Keratinocyte (primary cell): ENCODE data around the gene PIP4K2C. TPM values are rescaled to one million over a fixed set of nuclear protein-coding genes. Genes with fewer than 3 reads are reported as not detected.

Experiments
- DNase-seq: peaks from one replicate; pipeline ENCODE4 v3.0.0-alpha.2; 2011; ENCODE audit warnings: low read depth, missing footprints, low spot score
- FAIRE-seq: peaks from 2 replicates; lab custom pipeline; 2011; peaks lifted over from hg19 to GRCh38; lab: Jason Lieb, UNC
- H2AFZ ChIP-seq: 2 replicates; pipeline ENCODE4 v1.6.0; 2012; ENCODE audit warnings: low read length, control low read depth, inconsistent platforms; ENCODE audit not compliant: control insufficient read depth
- H3K27ac ChIP-seq: 2 replicates; pipeline ENCODE4 v1.5.1; 2011; ENCODE audit warnings: low read length; ENCODE audit not compliant: control insufficient read depth, insufficient read depth
- H3K27me3 ChIP-seq: 3 replicates; pipeline ENCODE4 v1.6.0; 2011; ENCODE audit warnings: low read length; ENCODE audit not compliant: control insufficient read depth, insufficient read depth; ENCODE audit errors: extremely low read depth
- H3K36me3 ChIP-seq, 2 experiments: 2 replicates in 1 of 2; 3 replicates in 1 of 2; pipeline ENCODE4 v1.5.1; 2011; ENCODE audit warnings: low read length in 2 of 2, mild to moderate bottlenecking in 1 of 2; ENCODE audit not compliant: control insufficient read depth in 2 of 2, insufficient read depth in 2 of 2; ENCODE audit errors: extremely low read depth in 1 of 2
- H3K4me1 ChIP-seq: 3 replicates; pipeline ENCODE4 v1.5.1; 2011; ENCODE audit warnings: low read length; ENCODE audit not compliant: control insufficient read depth, insufficient read depth; ENCODE audit errors: extremely low read depth
- H3K4me2 ChIP-seq: 3 replicates; pipeline ENCODE4 v1.6.0; 2011; ENCODE audit warnings: low read depth, low read length; ENCODE audit not compliant: control insufficient read depth, insufficient read depth; ENCODE audit errors: extremely low read depth
- H3K4me3 ChIP-seq, 3 experiments: fragments of 200-600 bp in 1 of 3; sonication (generic) in 1 of 3; 2 replicates in 2 of 3; 3 replicates in 1 of 3; pipeline ENCODE4 v1.5.1; 2011 to 2016; ENCODE audit warnings: low read length in 3 of 3, mild to moderate bottlenecking in 3 of 3, control low read depth in 2 of 3, inconsistent platforms in 1 of 3, low read depth in 1 of 3, mixed read lengths in 1 of 3, mixed run types in 1 of 3, moderate library complexity in 1 of 3; ENCODE audit not compliant: control insufficient read depth in 2 of 3, insufficient read depth in 2 of 3; ENCODE audit errors: extremely low read depth in 1 of 3
- H3K79me2 ChIP-seq: 2 replicates; pipeline ENCODE4 v1.6.0; 2012; ENCODE audit warnings: low read length; ENCODE audit not compliant: control insufficient read depth, insufficient read depth
- H3K9ac ChIP-seq: 3 replicates; pipeline ENCODE4 v1.6.0; 2011; ENCODE audit warnings: low read length; ENCODE audit not compliant: control insufficient read depth, insufficient read depth; ENCODE audit errors: extremely low read depth
- H3K9me1 ChIP-seq: 3 replicates; pipeline ENCODE4 v1.6.0; 2011; ENCODE audit warnings: low read length; ENCODE audit not compliant: control insufficient read depth, insufficient read depth; ENCODE audit errors: extremely low read depth
- H3K9me3 ChIP-seq: 2 replicates; pipeline ENCODE4 v1.5.1; 2012; ENCODE audit warnings: low read depth, low read length; ENCODE audit not compliant: control insufficient read depth
- H4K20me1 ChIP-seq: 3 replicates; pipeline ENCODE4 v1.6.0; 2011; ENCODE audit warnings: low read length; ENCODE audit not compliant: control insufficient read depth, insufficient read depth; ENCODE audit errors: extremely low read depth
- EZH2 ChIP-seq: IDR thresholded peaks from one replicate; pipeline ENCODE4 v1.6.1; 2012; ENCODE audit warnings: inconsistent platforms, mild to moderate bottlenecking, low read length, moderate library complexity
- dilution Hi-C: fragments of 300-500 bp; cut with MboI; formaldehyde crosslinking; loops from one replicate; pipeline ENCODE4 v1.7.0; 2020; ENCODE audit warnings: low sequenced_read_pairs; ENCODE audit not compliant: extremely low pct_ligation_motif_present
- polyA plus RNA-seq, 5 experiments: library from polyadenylated mRNA; depleted of rRNA in 3 of 5; stranded (reverse) in 3 of 5; stranded (forward) in 1 of 5; unstranded in 1 of 5; fragments of >200 nt; gene quantifications; 1 replicate in 1 of 5; 2 replicates in 3 of 5; 3 replicates in 1 of 5; pipeline versions ENCODE4 v1.2.1 to v1.2.3, GENCODE V29; 2011 to 2012; ENCODE audit warnings: missing spikeins in 2 of 5, low read depth in 1 of 5, low replicate concordance in 1 of 5
- TF ChIP-seq, protein P1 (sequence below), 3 experiments: IDR thresholded peaks in 1 of 3; conservative IDR thresholded peaks in 1 of 3; optimal IDR thresholded peaks in 1 of 3; 2 replicates in 2 of 3; 3 replicates in 1 of 3; pipeline versions ENCODE3 to v1.5.1; 2011; ENCODE audit warnings: low read length in 3 of 3, mild to moderate bottlenecking in 3 of 3, moderate library complexity in 2 of 3, control low read depth in 1 of 3, inconsistent platforms in 1 of 3; ENCODE audit not compliant: insufficient read depth in 2 of 3; ENCODE audit errors: extremely low read depth in 1 of 3

The PIP4K2C gene
- polyA plus RNA-seq, 1 donor (not counting 4 experiments of a cell fraction or from before 2014, with no cell fraction given): 93.6 TPM

DNA sequence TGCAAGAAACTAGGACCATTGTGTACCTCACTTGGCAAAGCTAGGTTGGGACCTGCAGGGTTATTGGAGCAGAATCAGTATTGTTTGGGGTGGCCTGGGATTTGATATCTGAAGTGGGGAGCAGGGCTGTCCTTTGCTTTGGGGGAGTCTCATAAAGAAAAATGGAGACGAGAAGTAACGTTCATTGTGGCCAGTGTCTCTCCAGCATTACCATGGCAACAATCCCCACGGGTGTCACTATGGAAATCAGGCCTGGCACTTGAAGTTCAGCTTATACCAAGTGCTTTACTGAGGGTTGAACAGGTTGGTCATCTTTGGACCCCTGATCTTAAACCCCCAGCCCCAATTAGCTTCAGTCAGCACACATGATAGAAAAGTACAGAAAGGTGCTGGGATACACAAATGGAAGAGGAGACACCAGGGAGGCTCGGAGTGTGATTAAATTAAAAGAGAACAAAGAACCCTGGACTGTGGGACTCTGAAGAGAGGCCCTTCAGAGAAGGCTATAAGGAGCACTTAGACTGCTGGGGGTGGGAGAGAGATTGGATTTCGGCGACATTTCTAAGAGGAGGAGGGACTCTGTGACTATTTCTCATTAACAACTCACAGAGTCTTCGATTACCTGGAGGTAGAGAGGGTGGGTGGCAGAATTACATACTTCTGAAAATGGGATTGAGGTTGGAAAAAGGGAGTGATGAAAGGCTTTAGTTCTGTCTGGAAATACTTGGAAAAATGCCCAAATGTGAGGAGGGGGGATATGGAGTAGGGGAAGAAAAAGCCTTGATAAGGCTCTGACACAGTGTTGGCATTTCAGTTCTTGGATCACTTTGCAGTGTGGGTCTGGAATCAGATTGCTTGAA, 37.4 kb upstream of the PIP4K2C start:
- Histone ChIP-seq H2AFZ (no peak overlapping the region), H3K4me2 (no peak overlapping the region)
- dilution Hi-C loops: no loop called here

DNA sequence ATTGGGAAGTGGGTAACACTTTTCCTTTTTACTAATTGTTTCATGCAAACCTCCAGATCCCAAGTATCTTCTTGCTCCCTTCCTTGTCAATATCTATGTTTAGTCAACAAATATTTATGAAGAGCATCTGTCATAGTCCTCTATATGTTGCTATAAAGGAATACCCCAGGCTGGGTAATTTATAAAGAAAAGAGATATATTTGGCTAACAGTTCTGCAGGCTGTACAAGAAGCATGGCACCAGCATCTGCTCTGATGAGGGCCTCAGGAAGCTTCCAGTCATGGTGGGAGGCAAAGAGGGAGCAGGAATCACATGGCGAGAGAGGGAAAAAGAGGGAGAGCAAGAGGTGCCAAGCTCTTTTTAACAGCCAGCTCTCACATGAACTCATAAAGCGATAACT, 36.5 kb upstream of the PIP4K2C start:
- Histone ChIP-seq H3K79me2 (no peaks in the 10 kb centered on the region), H3K36me3 (no peaks in the 10 kb centered on the region), H4K20me1 (no peaks in the 10 kb centered on the region), H3K9ac (no peak overlapping the region), H3K9me1 (no peaks in the 10 kb centered on the region), H3K4me2 (no peak overlapping the region), H3K4me3 (no peak overlapping the region), H3K27ac (no peak overlapping the region), H2AFZ (no peak overlapping the region), H3K4me1 (no peaks in the 10 kb centered on the region), H3K9me3 (no peaks in the 10 kb centered on the region), H3K27me3 (peaks cover 14% of the 10 kb centered on the region)
- TF ChIP-seq, protein P1, sequence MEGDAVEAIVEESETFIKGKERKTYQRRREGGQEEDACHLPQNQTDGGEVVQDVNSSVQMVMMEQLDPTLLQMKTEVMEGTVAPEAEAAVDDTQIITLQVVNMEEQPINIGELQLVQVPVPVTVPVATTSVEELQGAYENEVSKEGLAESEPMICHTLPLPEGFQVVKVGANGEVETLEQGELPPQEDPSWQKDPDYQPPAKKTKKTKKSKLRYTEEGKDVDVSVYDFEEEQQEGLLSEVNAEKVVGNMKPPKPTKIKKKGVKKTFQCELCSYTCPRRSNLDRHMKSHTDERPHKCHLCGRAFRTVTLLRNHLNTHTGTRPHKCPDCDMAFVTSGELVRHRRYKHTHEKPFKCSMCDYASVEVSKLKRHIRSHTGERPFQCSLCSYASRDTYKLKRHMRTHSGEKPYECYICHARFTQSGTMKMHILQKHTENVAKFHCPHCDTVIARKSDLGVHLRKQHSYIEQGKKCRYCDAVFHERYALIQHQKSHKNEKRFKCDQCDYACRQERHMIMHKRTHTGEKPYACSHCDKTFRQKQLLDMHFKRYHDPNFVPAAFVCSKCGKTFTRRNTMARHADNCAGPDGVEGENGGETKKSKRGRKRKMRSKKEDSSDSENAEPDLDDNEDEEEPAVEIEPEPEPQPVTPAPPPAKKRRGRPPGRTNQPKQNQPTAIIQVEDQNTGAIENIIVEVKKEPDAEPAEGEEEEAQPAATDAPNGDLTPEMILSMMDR (optimal IDR thresholded peaks at IDR 0.05 in 1 of 3, IDR thresholded peaks at IDR 0.05 in 1 of 3, conservative IDR thresholded peaks at IDR 0.05 in 1 of 3; ENCODE audit: extremely low read depth in 1 of 3, insufficient read depth in 2 of 3, low read length in 3 of 3): no peak
- TF ChIP-seq EZH2: no peak
- no peak for FAIRE-seq
- no peak for DNase-seq
- dilution Hi-C loops: no loop called here

More for the DNA sequence above, 37.4 kb upstream of the PIP4K2C start:
- DNase-seq: no peak
- TF ChIP-seq, protein P1 (optimal IDR thresholded peaks at IDR 0.05 in 1 of 3, IDR thresholded peaks at IDR 0.05 in 1 of 3, conservative IDR thresholded peaks at IDR 0.05 in 1 of 3; ENCODE audit: extremely low read depth in 1 of 3, insufficient read depth in 2 of 3, low read length in 3 of 3): no peak
- no peak for TF ChIP-seq EZH2
- Histone ChIP-seq H3K4me1 (no peaks in the 10 kb centered on the region), H3K79me2 (no peaks in the 10 kb centered on the region), H3K4me3 (no peak overlapping the region), H3K27me3 (peaks cover 22% of the 10 kb centered on the region), H3K9me3 (no peaks in the 10 kb centered on the region), H3K36me3 (no peaks in the 10 kb centered on the region), H4K20me1 (no peaks in the 10 kb centered on the region), H3K9me1 (no peaks in the 10 kb centered on the region), H3K27ac (no peak overlapping the region), H3K9ac (no peak overlapping the region)
- FAIRE-seq: no peak
